Uterus (tissue), 4 donors: ENCODE measurements around the gene GGA2. TPM values are rescaled to one million over a fixed set of nuclear protein-coding genes. Genes with fewer than 3 reads are reported as not detected.

Experiments used
- DNase-seq, 2 donors: peaks; one replicate each; pipeline ENCODE4 v3.0.0-alpha.2; 2019 to 2020
- H3K27ac ChIP-seq, 2 donors: fragments of 200-600 bp; sonication (generic); 1 replicate in 1 of 2; 2 replicates in 1 of 2; pipeline ENCODE4 v1.5.1; 2016 to 2018
- H3K27me3 ChIP-seq, 2 donors: fragments of 200-600 bp; sonication (generic); one replicate each; pipeline ENCODE4 v1.5.1; 2018 to 2019; ENCODE audit warnings: control low read depth in 1 of 2
- H3K36me3 ChIP-seq, 2 donors: fragments of 200-600 bp; sonication (generic); one replicate each; pipeline ENCODE4 v1.5.1; 2019; ENCODE audit warnings: control low read depth in 1 of 2
- H3K4me1 ChIP-seq, 2 donors: fragments of 200-600 bp; sonication (generic); one replicate each; pipeline ENCODE4 v1.5.1; 2018 to 2019; ENCODE audit warnings: control low read depth in 1 of 2
- H3K4me3 ChIP-seq, 2 donors: fragments of 200-600 bp; sonication (generic); 1 replicate in 1 of 2; 2 replicates in 1 of 2; pipeline ENCODE4 v1.5.1; 2018 to 2019; ENCODE audit warnings: mild to moderate bottlenecking in 1 of 2
- H3K9me3 ChIP-seq, 2 donors: fragments of 200-600 bp; sonication (generic); one replicate each; pipeline ENCODE4 v1.5.1; 2019; ENCODE audit warnings: control low read depth in 1 of 2
- POLR2A ChIP-seq, 2 donors: fragments of 450-650 bp; IDR thresholded peaks; one replicate each; pipeline ENCODE4 v1.6.1; 2016; ENCODE audit warnings: antibody characterized with exemption in 2 of 2, mild to moderate bottlenecking in 1 of 2, moderate library complexity in 1 of 2
- intact Hi-C: fragments of 100-400 bp; cut with DNase I; formaldehyde crosslinking; loops from one replicate; pipeline ENCODE4 v1.15.1; 2023; ENCODE audit warnings: low total_unique reads
- total RNA-seq, 4 donors: library from RNA; depleted of rRNA in 3 of 4; stranded (reverse); fragments of >200 nt in 3 of 4; gene quantifications; one replicate each; pipeline versions ENCODE4 v1.1.0 to v1.2.4, GENCODE V29; 2014 to 2023
- TF ChIP-seq, protein P1 (sequence below), 4 experiments: fragments of 200-600 bp in 2 of 4; fragments of 450-650 bp in 2 of 4; sonication (generic) in 2 of 4; IDR thresholded peaks; one replicate each; pipeline ENCODE4 v1.5.1; 2016 to 2019; ENCODE audit warnings: antibody characterized with exemption in 4 of 4, mild to moderate bottlenecking in 2 of 4, moderate library complexity in 1 of 4
- donor health status: DM: yes; HTN: yes; CAD: no.

Gene GGA2
- total RNA-seq, 4 donors from 2014 or later, result 54.8 to 96.0 (median 72.7) TPM

DNA sequence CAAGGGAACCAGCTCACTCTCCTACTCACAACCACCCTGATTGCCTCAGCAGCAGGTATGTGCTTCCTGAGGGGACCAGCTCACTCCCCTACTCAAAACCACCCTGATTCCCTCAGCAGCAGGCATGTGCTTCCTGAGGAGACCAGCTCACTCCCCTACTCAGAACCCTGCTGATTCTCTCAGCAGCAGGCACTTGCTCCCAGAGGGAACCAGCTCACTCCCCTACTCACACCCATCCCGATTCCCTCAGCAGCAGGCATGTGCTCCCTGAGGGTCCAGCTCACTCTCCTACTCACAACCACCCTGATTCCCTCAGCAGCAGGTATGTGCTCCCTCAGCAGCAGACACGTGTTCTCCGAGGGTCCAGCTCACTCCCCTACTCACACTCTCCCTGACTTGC lies 31.2 kb downstream of the GGA2 start:
- DNase-seq, result no peak

DNA sequence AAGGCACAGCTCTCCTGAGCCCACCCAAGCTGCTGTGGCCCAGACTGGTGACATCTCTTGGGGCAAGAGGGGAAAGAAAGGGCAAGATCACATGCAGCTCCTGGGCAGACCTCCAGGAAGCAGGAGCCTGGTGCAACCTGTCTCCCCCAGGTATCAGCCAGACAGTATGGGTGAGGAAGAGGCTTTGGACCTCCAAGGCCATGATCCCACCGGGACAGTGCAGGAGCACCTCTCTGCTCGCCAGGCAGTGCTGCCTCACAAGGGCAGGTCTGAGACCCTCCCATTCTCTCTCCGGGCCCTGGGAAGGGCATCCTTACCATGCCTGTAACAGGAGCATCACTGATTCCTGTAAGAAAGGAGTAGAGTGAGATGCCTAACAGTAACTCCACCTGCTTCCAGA lies 31.7 kb downstream of the GGA2 start:
- TF ChIP-seq, protein P1, sequence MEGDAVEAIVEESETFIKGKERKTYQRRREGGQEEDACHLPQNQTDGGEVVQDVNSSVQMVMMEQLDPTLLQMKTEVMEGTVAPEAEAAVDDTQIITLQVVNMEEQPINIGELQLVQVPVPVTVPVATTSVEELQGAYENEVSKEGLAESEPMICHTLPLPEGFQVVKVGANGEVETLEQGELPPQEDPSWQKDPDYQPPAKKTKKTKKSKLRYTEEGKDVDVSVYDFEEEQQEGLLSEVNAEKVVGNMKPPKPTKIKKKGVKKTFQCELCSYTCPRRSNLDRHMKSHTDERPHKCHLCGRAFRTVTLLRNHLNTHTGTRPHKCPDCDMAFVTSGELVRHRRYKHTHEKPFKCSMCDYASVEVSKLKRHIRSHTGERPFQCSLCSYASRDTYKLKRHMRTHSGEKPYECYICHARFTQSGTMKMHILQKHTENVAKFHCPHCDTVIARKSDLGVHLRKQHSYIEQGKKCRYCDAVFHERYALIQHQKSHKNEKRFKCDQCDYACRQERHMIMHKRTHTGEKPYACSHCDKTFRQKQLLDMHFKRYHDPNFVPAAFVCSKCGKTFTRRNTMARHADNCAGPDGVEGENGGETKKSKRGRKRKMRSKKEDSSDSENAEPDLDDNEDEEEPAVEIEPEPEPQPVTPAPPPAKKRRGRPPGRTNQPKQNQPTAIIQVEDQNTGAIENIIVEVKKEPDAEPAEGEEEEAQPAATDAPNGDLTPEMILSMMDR (IDR thresholded peaks at IDR 0.05), result no peak
- no peak for TF ChIP-seq POLR2A (IDR thresholded peaks at IDR 0.05)
- H3K36me3 ChIP-seq, result no peaks in the 10 kb centered on the region
- no peak overlapping the region for H3K4me3 ChIP-seq
- H3K27me3 ChIP-seq, result no peaks in the 10 kb centered on the region
- DNase-seq, result no peak
- H3K4me1 ChIP-seq, result no peaks in the 10 kb centered on the region
- H3K9me3 ChIP-seq, result no peaks in the 10 kb centered on the region
- intact Hi-C loops, result no loop called here
- H3K27ac ChIP-seq, result no peak overlapping the region

More for the DNA sequence above, 31.2 kb downstream of the GGA2 start:
- no peaks in the 10 kb centered on the region for H3K4me1 ChIP-seq
- no peak overlapping the region for H3K27ac ChIP-seq
- TF ChIP-seq POLR2A (IDR thresholded peaks at IDR 0.05), result no peak
- TF ChIP-seq, protein P1 (IDR thresholded peaks at IDR 0.05), result no peak
- intact Hi-C loops, result no loop called here
- H3K9me3 ChIP-seq, result no peaks in the 10 kb centered on the region
- H3K4me3 ChIP-seq, result no peak overlapping the region
- H3K36me3 ChIP-seq, result no peaks in the 10 kb centered on the region
- no peaks in the 10 kb centered on the region for H3K27me3 ChIP-seq

DNA sequence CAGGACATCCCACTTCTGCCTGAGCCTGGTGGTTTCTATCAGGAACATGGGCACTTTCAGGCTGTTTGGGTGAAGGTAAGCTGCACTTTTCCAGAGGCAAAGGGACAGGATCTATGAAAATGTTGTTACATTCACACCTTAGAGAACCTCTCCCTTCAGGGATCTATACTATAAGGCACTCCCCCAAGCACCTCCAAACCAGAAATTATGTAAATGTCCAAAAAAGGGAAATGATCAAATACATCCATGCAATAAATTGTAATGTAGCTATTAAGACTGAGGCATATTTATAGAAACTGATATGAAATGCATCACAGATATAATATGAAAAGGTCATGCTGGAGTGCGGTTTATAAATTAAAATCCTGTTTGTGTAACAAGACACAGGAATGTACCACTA lies 34.0 kb downstream of the GGA2 start:
- no peak for DNase-seq
- no peak overlapping the region for H3K4me3 ChIP-seq
- no peak for TF ChIP-seq POLR2A (IDR thresholded peaks at IDR 0.05)
- TF ChIP-seq, protein P1 (IDR thresholded peaks at IDR 0.05), result no peak
- H3K9me3 ChIP-seq, result no peaks in the 10 kb centered on the region
- H3K27me3 ChIP-seq, result no peaks in the 10 kb centered on the region
- no peaks in the 10 kb centered on the region for H3K36me3 ChIP-seq
- no peaks in the 10 kb centered on the region for H3K4me1 ChIP-seq
- intact Hi-C loops, result no loop called here
- H3K27ac ChIP-seq, result no peak overlapping the region

DNA sequence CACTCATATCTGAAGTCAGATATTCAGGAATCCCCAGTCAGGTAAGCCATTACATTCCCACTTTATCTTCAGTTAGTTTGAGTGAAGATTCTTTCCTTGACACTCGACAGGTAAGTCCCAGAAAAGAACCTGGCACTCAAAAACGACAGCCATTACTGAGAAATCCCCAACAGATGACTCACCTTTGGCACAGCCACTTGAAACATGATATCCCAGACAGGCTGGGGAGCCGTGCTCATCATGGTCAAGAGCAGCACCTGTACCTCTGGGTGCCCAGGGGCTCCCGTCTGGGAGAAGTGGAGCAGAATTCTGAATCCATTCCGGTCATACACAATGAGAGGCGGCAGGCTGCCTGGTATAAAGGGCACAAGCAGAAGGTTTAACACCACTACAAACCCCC lies 40.5 kb downstream of the GGA2 start:
- intact Hi-C loops, result no loop called here
- no peak for TF ChIP-seq POLR2A (IDR thresholded peaks at IDR 0.05)
- TF ChIP-seq, protein P1 (IDR thresholded peaks at IDR 0.05), result no peak
- no peaks in the 10 kb centered on the region for H3K27me3 ChIP-seq
- H3K9me3 ChIP-seq, result no peaks in the 10 kb centered on the region
- no peak for DNase-seq
- H3K4me1 ChIP-seq, result no peaks in the 10 kb centered on the region
- no peaks in the 10 kb centered on the region for H3K36me3 ChIP-seq
- no peak overlapping the region for H3K27ac ChIP-seq
- no peak overlapping the region for H3K4me3 ChIP-seq

DNA sequence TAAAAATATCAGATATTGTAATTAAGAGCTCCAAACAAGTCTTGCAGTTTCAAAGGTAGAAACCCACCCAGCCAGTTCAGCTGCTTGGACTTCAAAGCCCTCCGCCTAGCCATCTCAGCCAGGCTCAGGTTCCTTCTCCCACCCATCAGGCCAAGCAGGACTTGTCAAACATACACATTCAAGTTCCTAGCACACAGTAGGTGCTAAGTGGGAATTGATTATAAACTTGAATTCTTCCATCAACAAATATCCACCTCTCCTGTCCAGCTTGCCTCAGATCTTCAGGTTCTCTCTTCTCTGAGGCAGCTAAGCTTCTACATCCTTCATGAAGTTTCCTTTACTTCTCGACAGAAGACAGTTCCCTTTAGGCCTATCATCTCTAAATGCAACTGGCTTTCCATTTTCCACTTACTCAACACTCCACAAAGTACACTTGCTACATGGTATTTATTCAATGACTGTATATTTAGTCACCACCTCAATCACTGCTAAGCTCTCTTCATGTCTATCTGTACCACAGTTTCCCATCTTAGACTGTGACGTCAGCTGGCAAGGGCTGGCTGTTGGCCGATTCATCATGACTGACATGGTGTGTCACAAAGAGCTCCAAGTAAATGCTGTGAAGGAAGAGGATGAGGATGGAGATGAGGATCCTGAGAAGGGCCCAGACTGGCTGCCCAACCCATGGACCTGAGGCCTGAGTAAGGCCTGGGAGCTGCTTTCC lies 44.0 kb downstream of the GGA2 start:
- TF ChIP-seq POLR2A (IDR thresholded peaks at IDR 0.05), result no peak
- TF ChIP-seq, protein P1 (IDR thresholded peaks at IDR 0.05), result no peak
- Histone ChIP-seq H3K36me3 (no peaks in the 10 kb centered on the region), H3K27me3 (no peaks in the 10 kb centered on the region), H3K9me3 (no peaks in the 10 kb centered on the region), H3K27ac (no peak overlapping the region), H3K4me3 (no peak overlapping the region), H3K4me1 (no peaks in the 10 kb centered on the region)
- DNase-seq, result no peak
- intact Hi-C loops, result no loop called here
